ENCODE results near the gene MGAT3.

MGAT3 gene

DNA sequence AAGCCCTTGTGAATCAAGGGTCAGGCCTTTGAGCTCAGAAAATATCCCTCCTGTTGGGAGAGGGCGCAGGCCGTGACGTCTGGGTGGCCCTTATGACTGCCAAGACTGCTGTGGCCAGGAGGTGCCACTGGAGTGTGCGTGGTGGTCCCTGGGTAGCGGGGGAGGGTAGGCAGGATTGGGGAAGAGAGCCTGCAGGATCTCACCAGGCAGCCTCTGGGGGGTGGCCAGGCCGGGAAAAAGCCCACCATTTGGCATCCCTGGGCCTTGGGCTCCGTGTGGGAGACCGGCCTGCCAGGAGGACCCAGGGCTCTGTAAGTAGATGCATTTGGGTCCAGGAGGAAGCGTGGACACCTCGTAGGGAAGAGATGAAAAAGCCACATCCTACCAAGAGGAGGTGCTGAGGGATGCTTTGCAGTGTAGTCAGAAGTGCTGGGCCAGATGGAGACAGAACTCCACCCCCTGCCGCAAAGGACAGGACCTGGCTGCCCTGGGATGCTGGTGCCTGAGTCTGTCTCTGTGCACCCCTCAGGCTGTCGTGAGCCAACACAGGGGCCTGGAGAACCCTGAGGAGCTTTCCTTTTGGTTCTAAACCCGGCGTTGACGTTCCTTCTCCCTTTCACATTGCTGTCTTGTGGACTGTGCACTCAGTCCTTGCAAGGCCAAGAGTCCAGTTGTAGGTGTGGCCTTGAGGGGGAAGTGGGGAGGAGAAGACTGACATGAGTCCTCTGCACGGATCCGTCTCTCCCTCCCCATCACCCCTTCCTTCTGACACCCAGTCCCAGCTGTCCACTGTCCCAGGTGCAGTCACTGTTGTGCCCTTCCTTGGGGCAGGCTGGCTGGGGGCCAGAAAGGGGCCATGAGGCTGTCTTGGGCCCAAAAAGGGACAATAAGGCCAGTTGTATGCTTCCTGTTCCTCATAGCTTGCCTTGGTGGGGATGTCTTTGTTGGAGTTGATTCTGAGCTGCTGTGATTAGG is 32.6 kb downstream of the MGAT3 start:
- H3F3A ChIP-seq (ENCODE audit: insufficient read depth), result peaks cover 30% of the 10 kb centered on the region
- no peak overlapping the region for H3K4me3 ChIP-seq (ENCODE audit: insufficient read depth, low read length, poor library complexity, severe bottlenecking)
- no peak overlapping the region for H3K9ac ChIP-seq (ENCODE audit: low read length)
- peaks cover 4% of the 10 kb centered on the region; the same call in 1 of the 2 replicates for H3K36me3 ChIP-seq (ENCODE audit: low read length)
- peaks cover 31% of the 10 kb centered on the region for H3K79me2 ChIP-seq (ENCODE audit: insufficient read depth, low read length)
- H3K9me2 ChIP-seq (replicated peaks; ENCODE audit: insufficient read depth, low read length), result no peaks in the 10 kb centered on the region
- no peaks in the 10 kb centered on the region for H3K9me3 ChIP-seq (ENCODE audit: insufficient read depth, low read length)
- no peak for TF ChIP-seq EZH2phosphoT487 (conservative IDR thresholded peaks at IDR 0.05; ENCODE audit: low read length)
- TF ChIP-seq, protein P1, sequence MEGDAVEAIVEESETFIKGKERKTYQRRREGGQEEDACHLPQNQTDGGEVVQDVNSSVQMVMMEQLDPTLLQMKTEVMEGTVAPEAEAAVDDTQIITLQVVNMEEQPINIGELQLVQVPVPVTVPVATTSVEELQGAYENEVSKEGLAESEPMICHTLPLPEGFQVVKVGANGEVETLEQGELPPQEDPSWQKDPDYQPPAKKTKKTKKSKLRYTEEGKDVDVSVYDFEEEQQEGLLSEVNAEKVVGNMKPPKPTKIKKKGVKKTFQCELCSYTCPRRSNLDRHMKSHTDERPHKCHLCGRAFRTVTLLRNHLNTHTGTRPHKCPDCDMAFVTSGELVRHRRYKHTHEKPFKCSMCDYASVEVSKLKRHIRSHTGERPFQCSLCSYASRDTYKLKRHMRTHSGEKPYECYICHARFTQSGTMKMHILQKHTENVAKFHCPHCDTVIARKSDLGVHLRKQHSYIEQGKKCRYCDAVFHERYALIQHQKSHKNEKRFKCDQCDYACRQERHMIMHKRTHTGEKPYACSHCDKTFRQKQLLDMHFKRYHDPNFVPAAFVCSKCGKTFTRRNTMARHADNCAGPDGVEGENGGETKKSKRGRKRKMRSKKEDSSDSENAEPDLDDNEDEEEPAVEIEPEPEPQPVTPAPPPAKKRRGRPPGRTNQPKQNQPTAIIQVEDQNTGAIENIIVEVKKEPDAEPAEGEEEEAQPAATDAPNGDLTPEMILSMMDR (IDR thresholded peaks at IDR 0.05; ENCODE audit: insufficient read depth, low read length, poor library complexity, severe bottlenecking), result no peak
- H4K20me1 ChIP-seq (ENCODE audit: low read depth, low read length), result no peaks in the 10 kb centered on the region; the same call in 1 of the 2 replicates
- no peak overlapping the region for H2AFZ ChIP-seq (ENCODE audit: low read depth, low read length, severe bottlenecking)
- no peak overlapping the region for H3K4me2 ChIP-seq (ENCODE audit: low read depth, low read length, poor library complexity, severe bottlenecking)
- H3K27me3 ChIP-seq (ENCODE audit: low read length), result no peaks in the 10 kb centered on the region
- H3K27ac ChIP-seq (ENCODE audit: low read depth, low read length), result no peak overlapping the region

DNA sequence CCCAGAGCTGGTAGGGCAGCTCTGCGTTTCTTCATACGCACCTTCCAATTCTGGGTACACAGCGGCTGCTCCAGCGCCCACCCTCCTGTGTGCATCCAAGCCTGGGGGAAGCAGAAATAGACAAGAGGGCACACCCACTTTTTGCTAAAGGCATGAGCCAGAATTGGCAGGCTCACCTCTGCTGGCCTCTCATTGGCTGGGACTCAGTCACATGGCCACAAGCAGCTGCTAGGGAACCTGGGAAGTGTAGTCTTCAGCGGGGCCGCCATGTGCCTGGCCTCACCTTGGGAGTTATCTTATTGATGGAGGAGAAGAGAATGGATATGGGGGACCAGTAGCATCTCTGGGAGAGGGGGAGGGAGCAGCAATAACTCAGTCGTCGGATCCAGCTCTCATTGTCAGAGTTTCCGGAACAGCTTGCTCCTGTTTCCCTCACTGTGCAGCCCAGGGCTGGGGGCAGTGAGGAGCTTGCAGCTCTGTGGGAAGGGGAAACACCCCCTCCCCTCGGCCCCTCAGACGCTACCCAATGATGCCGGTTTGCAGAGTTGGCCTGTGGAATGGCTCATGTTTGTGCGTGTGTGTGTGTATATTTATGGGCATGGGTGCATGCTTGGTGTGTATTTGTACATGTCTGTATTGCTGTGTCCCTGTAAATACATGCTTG is 33.5 kb downstream of the MGAT3 start:
- peaks cover 22% of the 10 kb centered on the region; the same call in 1 of the 2 replicates for H3K79me2 ChIP-seq (ENCODE audit: insufficient read depth, low read length)
- H3K36me3 ChIP-seq (ENCODE audit: low read length), result peaks cover 4% of the 10 kb centered on the region; the same call in 1 of the 2 replicates
- H3K9me2 ChIP-seq (replicated peaks; ENCODE audit: insufficient read depth, low read length), result no peaks in the 10 kb centered on the region
- no peak overlapping the region for H2AFZ ChIP-seq (ENCODE audit: low read depth, low read length, severe bottlenecking)
- no peak overlapping the region for H3K9ac ChIP-seq (ENCODE audit: low read length)
- H4K20me1 ChIP-seq (ENCODE audit: low read depth, low read length), result no peaks in the 10 kb centered on the region; the same call in 1 of the 2 replicates
- H3K4me3 ChIP-seq (ENCODE audit: insufficient read depth, low read length, poor library complexity, severe bottlenecking), result no peak overlapping the region
- H3F3A ChIP-seq (ENCODE audit: insufficient read depth), result peaks cover 30% of the 10 kb centered on the region
- H3K27me3 ChIP-seq (ENCODE audit: low read length), result no peaks in the 10 kb centered on the region
- no peak overlapping the region for H3K4me2 ChIP-seq (ENCODE audit: low read depth, low read length, poor library complexity, severe bottlenecking)
- TF ChIP-seq EZH2phosphoT487 (conservative IDR thresholded peaks at IDR 0.05; ENCODE audit: low read length), result no peak
- H3K27ac ChIP-seq (ENCODE audit: low read depth, low read length), result no peak overlapping the region
- H3K9me3 ChIP-seq (ENCODE audit: insufficient read depth, low read length), result no peaks in the 10 kb centered on the region

DNA sequence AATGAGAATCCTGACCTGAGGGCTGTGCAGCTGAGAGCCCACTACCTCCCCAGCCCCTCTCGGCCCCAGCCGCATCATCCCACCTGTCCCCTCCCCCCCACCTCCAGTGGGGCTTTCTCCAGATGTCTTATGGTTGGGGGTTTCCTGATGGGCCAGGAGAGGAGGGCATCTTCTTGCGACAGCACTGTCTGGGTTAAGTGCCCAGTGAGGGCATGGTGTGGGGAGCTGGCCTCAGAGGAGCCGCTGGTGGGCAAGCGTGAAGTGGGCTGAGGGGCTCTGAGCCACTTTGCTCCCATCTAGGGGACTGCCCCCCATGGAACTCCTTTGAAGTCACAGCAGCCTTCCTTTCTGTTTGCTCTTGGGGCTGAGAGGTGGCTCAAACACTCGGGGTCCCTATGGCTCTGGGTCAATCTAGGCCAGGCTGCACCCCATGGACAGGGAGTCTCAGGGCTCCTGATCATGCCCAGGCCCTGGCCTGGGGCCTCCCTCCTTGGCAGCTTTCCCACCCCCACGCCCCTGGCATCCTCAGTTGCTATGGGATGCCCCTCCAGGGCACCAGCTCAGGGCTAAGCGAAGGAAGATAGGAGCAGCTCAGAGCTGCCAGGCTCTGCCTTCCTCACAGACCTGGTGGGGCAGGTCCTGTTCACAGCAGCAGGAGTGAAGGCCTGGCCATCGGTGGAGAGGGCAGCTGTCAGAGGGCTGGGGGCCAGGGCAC is 34.3 kb downstream of the MGAT3 start:
- H2AFZ ChIP-seq (ENCODE audit: low read depth, low read length, severe bottlenecking), result no peak overlapping the region
- H4K20me1 ChIP-seq (ENCODE audit: low read depth, low read length), result no peaks in the 10 kb centered on the region; the same call in 1 of the 2 replicates
- no peak overlapping the region for H3K27ac ChIP-seq (ENCODE audit: low read depth, low read length)
- H3K4me2 ChIP-seq (ENCODE audit: low read depth, low read length, poor library complexity, severe bottlenecking), result no peak overlapping the region
- no peak overlapping the region for H3K4me3 ChIP-seq (ENCODE audit: insufficient read depth, low read length, poor library complexity, severe bottlenecking)
- H3K36me3 ChIP-seq (ENCODE audit: low read length), result no peaks in the 10 kb centered on the region
- H3F3A ChIP-seq (ENCODE audit: insufficient read depth), result peaks cover 26% of the 10 kb centered on the region
- peaks cover 16% of the 10 kb centered on the region; the same call in 1 of the 2 replicates for H3K79me2 ChIP-seq (ENCODE audit: insufficient read depth, low read length)
- TF ChIP-seq, protein P1 (IDR thresholded peaks at IDR 0.05; ENCODE audit: insufficient read depth, low read length, poor library complexity, severe bottlenecking), result no peak
- TF ChIP-seq EZH2phosphoT487 (conservative IDR thresholded peaks at IDR 0.05; ENCODE audit: low read length), result no peak
- H3K27me3 ChIP-seq (ENCODE audit: low read length), result no peaks in the 10 kb centered on the region
- H3K9me3 ChIP-seq (ENCODE audit: insufficient read depth, low read length), result no peaks in the 10 kb centered on the region
- no peaks in the 10 kb centered on the region for H3K9me2 ChIP-seq (replicated peaks; ENCODE audit: insufficient read depth, low read length)
- no peak overlapping the region for H3K9ac ChIP-seq (ENCODE audit: low read length)

All from SU-DHL-6 (cell line).